SK-N-SH (cell line): ENCODE data around the gene ZNF407.

Experiments
- CHD2 ChIP-seq: fragments of 150-350 bp; IDR thresholded peaks from 2 replicates; pipeline ENCODE4 v1.6.1; 2018; ENCODE audit warnings: low read length; ENCODE audit not compliant: partially characterized antibody
- CTCF ChIP-seq: fragments of 200-600 bp; sonication (generic); IDR thresholded peaks from 2 replicates; pipeline ENCODE4 v1.6.1; 2017; ENCODE audit warnings: antibody characterized with exemption, mild to moderate bottlenecking, moderate library complexity
- EP300 ChIP-seq, 2 experiments: IDR thresholded peaks; 2 replicates each; pipeline versions ENCODE4 v1.4.0 to v1.6.1; 2012; ENCODE audit warnings: borderline replicate concordance in 1 of 2, low read depth in 1 of 2, low read length in 1 of 2
- NRF1 ChIP-seq: IDR thresholded peaks from 2 replicates; pipeline ENCODE4 v1.6.1; 2012; ENCODE audit warnings: low read depth, mild to moderate bottlenecking, low read length
- POLR2AphosphoS5 ChIP-seq: IDR thresholded peaks from 2 replicates; pipeline ENCODE4 v1.6.1; 2012; ENCODE audit warnings: low read depth, low read length
- REST ChIP-seq: IDR thresholded peaks from 2 replicates; pipeline ENCODE4 v1.6.1; 2012; ENCODE audit warnings: mild to moderate bottlenecking, low read depth, low read length, moderate library complexity
- RXRA ChIP-seq: IDR thresholded peaks from 2 replicates; pipeline ENCODE4 v1.4.0; 2012; ENCODE audit warnings: low read depth, mild to moderate bottlenecking, borderline replicate concordance
- SMC3 ChIP-seq: IDR thresholded peaks from 2 replicates; pipeline ENCODE4 v1.6.1; 2012; ENCODE audit warnings: low read depth, low read length, improper control_type of control experiment
- TAF1 ChIP-seq: IDR thresholded peaks from 2 replicates; pipeline ENCODE4 v1.6.1; 2012; ENCODE audit warnings: low read depth, mild to moderate bottlenecking, low read length, moderate library complexity, borderline replicate concordance

GRCh38 chr18:74558096-74558495, 39.6 kb upstream of the ZNF407 start:
- TF ChIP-seq CTCF (no peak), REST (no peak), EP300 (IDR thresholded peaks at IDR 0.05; ENCODE audit: borderline replicate concordance in 1 of 2, low read depth in 1 of 2, low read length in 1 of 2) (no peak), CHD2 (no peak), POLR2AphosphoS5 (no peak), NRF1 (no peak), TAF1 (no peak), SMC3 (no peak), RXRA (no peak)
